Measurements from ENCODE around the gene ENTPD3. TPM values are rescaled to one million over a fixed set of nuclear protein-coding genes. Genes with fewer than 3 reads are reported as not detected.

ENTPD3 gene
- total RNA-seq, 1 donor from 2014 or later = not detected

GRCh38 chr3:40387895-40388254 lies 891 bp downstream of the ENTPD3 start:
- Mint-ChIP-seq H3K4me3 (peak overlapping the region; percentile 81), H3K27ac (no peak overlapping the region), H3K27me3 (ENCODE audit: insufficient read depth, low read depth) (peaks cover 31% of the 10 kb centered on the region), H3K9me3 (no peaks in the 10 kb centered on the region), H3K36me3 (no peaks in the 10 kb centered on the region), H3K4me1 (peaks cover 13% of the 10 kb centered on the region)
- H2AFZ ChIP-seq (replicated peaks) = no peak overlapping the region
- H3K36me3 ChIP-seq = no peaks in the 10 kb centered on the region
- H3F3A ChIP-seq (ENCODE audit: low read depth) = no peaks in the 10 kb centered on the region
- TF ChIP-seq EZH2phosphoT487 (IDR thresholded peaks at IDR 0.05) = no peak
- no peak for TF ChIP-seq CTCF (IDR thresholded peaks at IDR 0.05)
- TF ChIP-seq EZH2 (IDR thresholded peaks at IDR 0.05) = no peak
- H3K4me2 ChIP-seq = no peak overlapping the region
- no peaks in the 10 kb centered on the region for H3K9me3 ChIP-seq (ENCODE audit: low read depth)
- peaks cover 61% of the 10 kb centered on the region for H3K27me3 ChIP-seq
- H3K9ac ChIP-seq = no peak overlapping the region
- no peak for DNase-seq (ENCODE audit: low spot score)
- peaks cover 3% of the 10 kb centered on the region for H4K20me1 ChIP-seq (ENCODE audit: low read depth)
- no peak overlapping the region for H3K4me3 ChIP-seq
- no peak overlapping the region for H3K27ac ChIP-seq
- no peaks in the 10 kb centered on the region for H3K79me2 ChIP-seq (ENCODE audit: low read depth)
- H3K4me1 ChIP-seq = no peaks in the 10 kb centered on the region

- Histone ChIP-seq H2AFZ (replicated peaks) (no peak overlapping the region), H3K9ac (no peak overlapping the region), H4K20me1 (ENCODE audit: low read depth) (no peaks in the 10 kb centered on the region), H3K36me3 (no peaks in the 10 kb centered on the region), H3K9me3 (ENCODE audit: low read depth) (no peaks in the 10 kb centered on the region), H3F3A (ENCODE audit: low read depth) (no peaks in the 10 kb centered on the region), H3K79me2 (ENCODE audit: low read depth) (no peaks in the 10 kb centered on the region), H3K4me2 (no peak overlapping the region), H3K27ac (no peak overlapping the region), H3K27me3 (no peaks in the 10 kb centered on the region), H3K4me1 (no peaks in the 10 kb centered on the region), H3K4me3 (no peak overlapping the region)
- TF ChIP-seq EZH2phosphoT487 (IDR thresholded peaks at IDR 0.05) = no peak
- TF ChIP-seq CTCF (IDR thresholded peaks at IDR 0.05) = no peak
- no peak for TF ChIP-seq EZH2 (IDR thresholded peaks at IDR 0.05)
- H3K27ac Mint-ChIP-seq = no peak overlapping the region
- H3K4me3 Mint-ChIP-seq = no peak overlapping the region
- no peaks in the 10 kb centered on the region for H3K36me3 Mint-ChIP-seq
- no peak for DNase-seq (ENCODE audit: low spot score)
- H3K9me3 Mint-ChIP-seq = no peaks in the 10 kb centered on the region
- H3K4me1 Mint-ChIP-seq = peaks cover 2% of the 10 kb centered on the region
- peaks cover 2% of the 10 kb centered on the region for H3K27me3 Mint-ChIP-seq (ENCODE audit: insufficient read depth, low read depth)
Observed at GRCh38 chr3:40396406-40396805, 9.4 kb downstream of the ENTPD3 start.

- no peak overlapping the region for H3K27ac Mint-ChIP-seq
- Histone ChIP-seq H3K4me2 (no peak overlapping the region), H4K20me1 (ENCODE audit: low read depth) (no peaks in the 10 kb centered on the region), H2AFZ (replicated peaks) (no peak overlapping the region), H3K36me3 (no peaks in the 10 kb centered on the region), H3K9me3 (ENCODE audit: low read depth) (no peaks in the 10 kb centered on the region), H3K4me1 (no peaks in the 10 kb centered on the region), H3K4me3 (no peak overlapping the region), H3K79me2 (ENCODE audit: low read depth) (no peaks in the 10 kb centered on the region), H3K9ac (no peak overlapping the region), H3F3A (ENCODE audit: low read depth) (no peaks in the 10 kb centered on the region), H3K27ac (no peak overlapping the region), H3K27me3 (no peaks in the 10 kb centered on the region)
- H3K4me1 Mint-ChIP-seq = peaks cover 2% of the 10 kb centered on the region
- H3K4me3 Mint-ChIP-seq = no peak overlapping the region
- TF ChIP-seq CTCF (IDR thresholded peaks at IDR 0.05) (no peak), EZH2 (IDR thresholded peaks at IDR 0.05) (no peak), EZH2phosphoT487 (IDR thresholded peaks at IDR 0.05) (no peak)
- H3K27me3 Mint-ChIP-seq (ENCODE audit: insufficient read depth, low read depth) = peaks cover 2% of the 10 kb centered on the region
- no peaks in the 10 kb centered on the region for H3K36me3 Mint-ChIP-seq
- H3K9me3 Mint-ChIP-seq = no peaks in the 10 kb centered on the region
- no peak for DNase-seq (ENCODE audit: low spot score)
Observed at GRCh38 chr3:40397129-40397528, 10.1 kb downstream of the ENTPD3 start.

All from neural progenitor cell (in vitro differentiated cells).